Measurements from ENCODE around the gene CRPPA. TPM values are rescaled to one million over a fixed set of nuclear protein-coding genes. Genes with fewer than 3 reads are reported as not detected.

The CRPPA gene
- total RNA-seq, 1 experiment from 2014 or later = 1.6 TPM

DNA sequence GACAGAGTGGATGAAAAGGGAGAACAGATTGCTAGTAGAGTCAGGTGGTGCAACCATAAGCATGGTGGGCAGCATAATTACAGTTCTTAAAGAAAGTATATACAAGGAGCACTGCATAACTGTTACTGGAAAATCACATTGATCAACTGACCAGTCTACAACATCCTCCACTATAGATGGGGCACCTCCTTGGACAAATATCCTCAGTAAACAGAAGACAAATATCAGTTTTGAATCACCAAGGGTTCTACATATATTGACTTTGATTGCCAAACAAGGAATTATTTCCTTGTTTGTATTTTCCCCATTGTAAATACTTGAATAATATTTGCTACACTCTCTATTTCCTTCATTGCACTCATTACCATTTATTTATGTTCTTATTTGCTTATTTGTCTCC is 17.6 kb upstream of the CRPPA start:
- H3K27me3 ChIP-seq (ENCODE audit: insufficient read depth, low read length) = no peaks in the 10 kb centered on the region
- H3K9ac ChIP-seq (ENCODE audit: low read length) = no peak overlapping the region
- no peaks in the 10 kb centered on the region for H3K79me2 ChIP-seq (ENCODE audit: insufficient read depth, low read length)
- H3K4me3 ChIP-seq (replicated peaks in 1 of 2; ENCODE audit: low read depth in 1 of 2, low read length in 2 of 2) = no peak overlapping the region
- H3K4me2 ChIP-seq (ENCODE audit: low read length) = no peak overlapping the region
- H3K9me3 ChIP-seq (ENCODE audit: control insufficient read depth in 1 of 2, insufficient read depth in 1 of 2, low read depth in 1 of 2, low read length in 2 of 2) = no peaks in the 10 kb centered on the region
- H3K9me2 ChIP-seq (ENCODE audit: insufficient read depth) = 0 out of 2 replicates have a peak, but pooled peaks cover 4% of the 10 kb centered on the region
- H4K20me1 ChIP-seq (ENCODE audit: insufficient read depth) = no peaks in the 10 kb centered on the region
- BruUV-seq (replicated peaks) = no TSS peak
- TF ChIP-seq ZBTB33 (IDR thresholded peaks at IDR 0.05; ENCODE audit: extremely low read depth, insufficient replicate concordance, low read length) (no peak), SP1 (IDR thresholded peaks at IDR 0.05; ENCODE audit: low read depth) (no peak), RAD21 (IDR thresholded peaks at IDR 0.05; ENCODE audit: low read depth) (no peak), CBX3 (IDR thresholded peaks at IDR 0.05; ENCODE audit: low read depth) (no peak), POLR2AphosphoS5 (IDR thresholded peaks at IDR 0.05; ENCODE audit: low read depth, low read length) (no peak), POLR2A (IDR thresholded peaks at IDR 0.05; ENCODE audit: borderline replicate concordance, extremely low read depth, insufficient read depth, insufficient read length) (no peak), SRF (IDR thresholded peaks at IDR 0.05; ENCODE audit: low read depth) (no peak), CTCF (IDR thresholded peaks at IDR 0.05 in 2 of 3, conservative IDR thresholded peaks at IDR 0.05 in 1 of 3; ENCODE audit: borderline replicate concordance in 1 of 3, insufficient read depth in 1 of 3, low read depth in 2 of 3, low read length in 2 of 3) (no peak), ZFX (IDR thresholded peaks at IDR 0.05) (no peak), JUND (IDR thresholded peaks at IDR 0.05) (no peak), ZNF274 (IDR thresholded peaks at IDR 0.05; ENCODE audit: low read depth, low read length) (no peak), YY1 (IDR thresholded peaks at IDR 0.05; ENCODE audit: extremely low read depth, insufficient replicate concordance, low read depth, low read length) (no peak), EGR1 (IDR thresholded peaks at IDR 0.05; ENCODE audit: low read depth) (no peak), TCF7L2 (IDR thresholded peaks at IDR 0.05; ENCODE audit: borderline replicate concordance, extremely low read depth, insufficient read depth, insufficient read length) (no peak), ELF1 (IDR thresholded peaks at IDR 0.05; ENCODE audit: borderline replicate concordance, low read depth) (no peak), EZH2 (IDR thresholded peaks at IDR 0.05) (no peak)
- TF ChIP-seq, protein P1, sequence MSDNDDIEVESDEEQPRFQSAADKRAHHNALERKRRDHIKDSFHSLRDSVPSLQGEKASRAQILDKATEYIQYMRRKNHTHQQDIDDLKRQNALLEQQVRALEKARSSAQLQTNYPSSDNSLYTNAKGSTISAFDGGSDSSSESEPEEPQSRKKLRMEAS (IDR thresholded peaks at IDR 0.05) = no peak
- TF ChIP-seq, protein P2, sequence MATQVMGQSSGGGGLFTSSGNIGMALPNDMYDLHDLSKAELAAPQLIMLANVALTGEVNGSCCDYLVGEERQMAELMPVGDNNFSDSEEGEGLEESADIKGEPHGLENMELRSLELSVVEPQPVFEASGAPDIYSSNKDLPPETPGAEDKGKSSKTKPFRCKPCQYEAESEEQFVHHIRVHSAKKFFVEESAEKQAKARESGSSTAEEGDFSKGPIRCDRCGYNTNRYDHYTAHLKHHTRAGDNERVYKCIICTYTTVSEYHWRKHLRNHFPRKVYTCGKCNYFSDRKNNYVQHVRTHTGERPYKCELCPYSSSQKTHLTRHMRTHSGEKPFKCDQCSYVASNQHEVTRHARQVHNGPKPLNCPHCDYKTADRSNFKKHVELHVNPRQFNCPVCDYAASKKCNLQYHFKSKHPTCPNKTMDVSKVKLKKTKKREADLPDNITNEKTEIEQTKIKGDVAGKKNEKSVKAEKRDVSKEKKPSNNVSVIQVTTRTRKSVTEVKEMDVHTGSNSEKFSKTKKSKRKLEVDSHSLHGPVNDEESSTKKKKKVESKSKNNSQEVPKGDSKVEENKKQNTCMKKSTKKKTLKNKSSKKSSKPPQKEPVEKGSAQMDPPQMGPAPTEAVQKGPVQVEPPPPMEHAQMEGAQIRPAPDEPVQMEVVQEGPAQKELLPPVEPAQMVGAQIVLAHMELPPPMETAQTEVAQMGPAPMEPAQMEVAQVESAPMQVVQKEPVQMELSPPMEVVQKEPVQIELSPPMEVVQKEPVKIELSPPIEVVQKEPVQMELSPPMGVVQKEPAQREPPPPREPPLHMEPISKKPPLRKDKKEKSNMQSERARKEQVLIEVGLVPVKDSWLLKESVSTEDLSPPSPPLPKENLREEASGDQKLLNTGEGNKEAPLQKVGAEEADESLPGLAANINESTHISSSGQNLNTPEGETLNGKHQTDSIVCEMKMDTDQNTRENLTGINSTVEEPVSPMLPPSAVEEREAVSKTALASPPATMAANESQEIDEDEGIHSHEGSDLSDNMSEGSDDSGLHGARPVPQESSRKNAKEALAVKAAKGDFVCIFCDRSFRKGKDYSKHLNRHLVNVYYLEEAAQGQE (IDR thresholded peaks at IDR 0.05; ENCODE audit: low read depth) = no peak
- no peaks in the 10 kb centered on the region for H3K36me3 ChIP-seq (ENCODE audit: control insufficient read depth in 1 of 2, insufficient read depth in 2 of 2, low read length in 2 of 2)
- DNase-seq (ENCODE audit: low read depth, low spot score) = no peak
- no peak overlapping the region for H2AFZ ChIP-seq (ENCODE audit: low read depth, low read length, poor library complexity, severe bottlenecking)
- intact Hi-C loops (cut with micrococcal nuclease) = no loop called here
- ChIA-PET RAD21 (ENCODE audit: low non-redundant PET in 1 of 2, low total read pairs in 2 of 2, uncharacterized antibody in 2 of 2, unreplicated experiment in 2 of 2) (no interaction called here), CTCF (no interaction called here), POLR2A (no interaction called here)
- H3K27ac ChIP-seq (ENCODE audit: low read depth, low read length) = no peak overlapping the region
- H3K4me1 ChIP-seq (ENCODE audit: control insufficient read depth in 1 of 2, insufficient read depth in 2 of 2, low read length in 2 of 2) = no peaks in the 10 kb centered on the region
- no peak for ATAC-seq

All from HCT116 (cell line).